ENCODE results near the gene UNC13A.

The UNC13A gene

GRCh38 chr19:17687857-17688784 lies at the start of gene UNC13A:
Gene UNC13A, minus strand, starts transcription at chr19:17688354. Its CDS starts 155 bp downstream, at chr19:17688199.
- peak; percentile 82 for DNase-seq

- DNase-seq = no peak
These were observed 49.6 kb upstream of the UNC13A start for GRCh38 chr19:17737690-17738153.

GRCh38 chr19:17735410-17735809 lies 47.3 kb upstream of the UNC13A start:
- DNase-seq = no peak

- no peak for DNase-seq
These were observed 46.0 kb upstream of the UNC13A start for GRCh38 chr19:17734146-17734545.

DNA sequence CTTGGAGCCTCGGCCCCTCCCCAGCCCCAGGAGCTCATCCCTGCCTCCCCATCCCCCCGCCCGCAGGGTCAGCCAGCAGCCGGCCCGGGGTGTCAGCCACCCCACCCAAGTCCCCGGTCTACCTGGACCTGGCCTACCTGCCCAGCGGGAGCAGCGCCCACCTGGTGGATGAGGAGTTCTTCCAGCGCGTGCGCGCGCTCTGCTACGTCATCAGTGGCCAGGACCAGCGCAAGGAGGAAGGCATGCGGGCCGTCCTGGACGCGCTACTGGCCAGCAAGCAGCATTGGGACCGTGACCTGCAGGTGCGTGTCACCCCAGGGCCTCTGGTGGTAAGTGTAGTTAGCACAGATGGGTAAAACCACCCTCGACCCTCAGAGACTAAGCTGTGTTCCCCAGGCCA lies 45.0 kb upstream of the UNC13A start:
- DNase-seq = no peak

GRCh38 chr19:17727843-17728242 lies 39.7 kb upstream of the UNC13A start:
- DNase-seq = no peak

DNA sequence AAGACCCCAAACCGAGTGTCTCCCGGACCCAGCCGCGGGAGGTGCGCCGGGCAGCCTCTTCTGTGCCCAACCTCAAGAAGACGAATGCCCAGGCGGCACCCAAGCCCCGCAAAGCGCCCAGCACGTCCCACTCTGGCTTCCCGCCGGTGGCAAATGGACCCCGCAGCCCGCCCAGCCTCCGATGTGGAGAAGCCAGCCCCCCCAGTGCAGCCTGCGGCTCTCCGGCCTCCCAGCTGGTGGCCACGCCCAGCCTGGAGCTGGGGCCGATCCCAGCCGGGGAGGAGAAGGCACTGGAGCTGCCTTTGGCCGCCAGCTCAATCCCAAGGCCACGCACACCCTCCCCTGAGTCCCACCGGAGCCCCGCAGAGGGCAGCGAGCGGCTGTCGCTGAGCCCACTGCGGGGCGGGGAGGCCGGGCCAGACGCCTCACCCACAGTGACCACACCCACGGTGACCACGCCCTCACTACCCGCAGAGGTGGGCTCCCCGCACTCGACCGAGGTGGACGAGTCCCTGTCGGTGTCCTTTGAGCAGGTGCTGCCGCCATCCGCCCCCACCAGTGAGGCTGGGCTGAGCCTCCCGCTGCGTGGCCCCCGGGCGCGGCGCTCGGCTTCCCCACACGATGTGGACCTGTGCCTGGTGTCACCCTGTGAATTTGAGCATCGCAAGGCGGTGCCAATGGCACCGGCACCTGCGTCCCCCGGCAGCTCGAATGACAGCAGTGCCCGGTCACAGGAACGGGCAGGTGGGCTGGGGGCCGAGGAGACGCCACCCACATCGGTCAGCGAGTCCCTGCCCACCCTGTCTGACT lies 39.0 kb upstream of the UNC13A start:
- no peak for DNase-seq

DNA sequence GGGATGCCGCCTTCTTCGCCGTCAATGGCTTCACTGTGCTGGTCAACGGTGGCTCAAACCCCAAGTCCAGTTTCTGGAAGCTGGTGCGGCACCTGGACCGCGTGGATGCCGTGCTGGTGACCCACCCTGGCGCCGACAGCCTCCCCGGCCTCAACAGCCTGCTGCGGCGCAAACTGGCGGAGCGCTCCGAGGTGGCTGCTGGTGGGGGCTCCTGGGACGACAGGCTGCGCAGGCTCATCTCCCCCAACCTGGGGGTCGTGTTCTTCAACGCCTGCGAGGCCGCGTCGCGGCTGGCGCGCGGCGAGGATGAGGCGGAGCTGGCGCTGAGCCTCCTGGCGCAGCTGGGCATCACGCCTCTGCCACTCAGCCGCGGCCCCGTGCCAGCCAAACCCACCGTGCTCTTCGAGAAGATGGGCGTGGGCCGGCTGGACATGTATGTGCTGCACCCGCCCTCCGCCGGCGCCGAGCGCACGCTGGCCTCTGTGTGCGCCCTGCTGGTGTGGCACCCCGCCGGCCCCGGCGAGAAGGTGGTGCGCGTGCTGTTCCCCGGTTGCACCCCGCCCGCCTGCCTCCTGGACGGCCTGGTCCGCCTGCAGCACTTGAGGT lies 38.1 kb upstream of the UNC13A start:
- DNase-seq = no peak

DNA sequence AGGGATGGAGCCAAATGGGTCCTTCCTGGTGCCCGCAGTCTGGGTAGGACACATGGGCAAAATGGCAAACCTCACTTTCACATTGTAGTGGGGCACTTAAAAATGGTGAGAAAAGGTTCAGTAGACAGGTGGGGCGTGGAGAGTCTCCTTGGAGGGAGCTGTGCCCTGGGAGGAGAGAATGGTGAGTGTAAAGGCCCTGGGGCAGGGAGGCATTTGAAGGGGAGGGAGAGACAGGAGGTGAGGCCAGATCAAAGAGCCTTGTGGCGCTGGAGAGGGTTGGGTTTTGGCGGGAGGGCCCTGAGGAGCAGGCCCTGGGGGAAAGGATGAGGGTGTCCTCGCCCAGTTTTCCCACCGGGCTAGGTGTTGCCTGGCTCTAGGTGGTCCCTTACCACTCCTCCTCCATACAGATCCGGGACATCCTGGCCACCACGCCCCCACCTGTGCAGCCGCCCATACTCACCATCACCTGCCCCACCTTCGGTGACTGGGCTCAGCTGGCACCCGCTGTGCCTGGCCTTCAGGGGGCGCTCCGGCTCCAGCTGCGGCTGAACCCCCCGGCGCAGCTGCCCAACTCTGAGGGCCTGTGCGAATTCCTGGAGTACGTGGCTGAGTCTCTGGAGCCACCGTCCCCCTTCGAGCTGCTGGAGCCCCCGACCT lies 37.4 kb upstream of the UNC13A start:
- DNase-seq = no peak

GRCh38 chr19:17724655-17725054 lies 36.5 kb upstream of the UNC13A start:
- DNase-seq = no peak

GRCh38 chr19:17722655-17723240 lies 34.6 kb upstream of the UNC13A start:
- no peak for DNase-seq

DNA sequence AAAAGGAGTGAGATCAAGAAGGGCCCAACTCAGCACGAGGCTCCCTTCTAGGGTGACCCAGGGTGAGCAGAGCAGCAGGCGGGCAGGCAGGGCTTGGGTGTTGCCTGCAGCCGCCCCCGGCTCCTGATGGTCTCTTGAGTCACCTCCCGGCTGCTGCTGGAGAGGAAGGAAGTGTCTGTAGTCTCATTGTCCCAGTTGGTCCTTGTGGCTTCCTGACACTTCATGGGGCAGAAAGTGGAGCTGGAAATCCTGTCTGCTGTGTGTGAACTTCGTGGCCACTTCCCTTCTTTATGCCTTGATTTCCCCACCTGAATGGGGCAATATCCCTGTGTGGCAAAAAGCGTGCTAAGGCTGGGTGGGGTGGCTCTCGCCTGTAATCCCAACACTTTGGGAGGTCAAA lies 33.7 kb upstream of the UNC13A start:
- peak; percentile 70 for DNase-seq

DNA sequence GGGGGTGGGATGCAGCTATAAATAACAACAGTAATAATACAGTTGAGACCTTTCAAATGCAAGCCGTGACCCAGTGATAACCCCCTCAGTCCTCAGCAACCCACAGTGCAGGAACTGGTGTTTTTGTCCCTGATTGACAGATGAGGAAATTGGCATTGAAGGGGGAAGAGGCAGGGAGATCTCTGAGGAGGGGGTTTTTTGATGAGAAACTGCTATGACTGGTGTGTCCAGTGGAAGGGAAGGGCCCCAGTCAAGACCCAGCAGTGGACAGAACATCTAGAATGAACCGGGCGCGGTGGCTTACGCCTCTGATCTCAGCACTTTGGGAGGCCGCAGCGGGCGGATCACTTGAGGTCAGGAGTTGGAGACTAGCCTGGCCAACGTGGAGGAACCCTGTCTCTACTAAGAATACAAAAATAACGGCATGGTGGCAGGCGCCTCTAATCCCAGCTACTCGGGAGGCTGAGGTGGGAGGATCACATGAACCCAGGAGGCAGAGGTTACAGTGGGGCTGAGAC lies 33.0 kb upstream of the UNC13A start:
- no peak for DNase-seq

DNA sequence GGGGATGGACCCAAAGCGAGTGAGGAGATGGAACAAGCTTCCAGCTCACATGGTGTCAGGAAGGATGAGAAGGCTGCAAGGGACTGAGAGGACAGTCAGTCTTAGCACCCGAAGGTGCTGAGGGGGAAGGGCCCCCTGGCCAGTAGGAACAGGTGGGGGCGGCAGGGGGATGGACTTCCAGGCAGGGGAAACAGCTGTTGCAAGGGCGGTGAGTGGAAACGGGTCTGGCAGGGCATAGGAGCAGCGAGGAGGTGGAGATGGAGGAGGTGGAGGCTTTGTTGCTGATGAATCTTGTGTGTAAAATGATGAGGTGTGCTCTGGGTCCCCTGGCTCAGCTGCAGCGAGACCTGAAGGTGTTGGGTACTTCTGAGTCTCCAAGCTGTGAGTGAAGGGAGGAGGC lies 32.3 kb upstream of the UNC13A start:
- DNase-seq = no peak

DNA sequence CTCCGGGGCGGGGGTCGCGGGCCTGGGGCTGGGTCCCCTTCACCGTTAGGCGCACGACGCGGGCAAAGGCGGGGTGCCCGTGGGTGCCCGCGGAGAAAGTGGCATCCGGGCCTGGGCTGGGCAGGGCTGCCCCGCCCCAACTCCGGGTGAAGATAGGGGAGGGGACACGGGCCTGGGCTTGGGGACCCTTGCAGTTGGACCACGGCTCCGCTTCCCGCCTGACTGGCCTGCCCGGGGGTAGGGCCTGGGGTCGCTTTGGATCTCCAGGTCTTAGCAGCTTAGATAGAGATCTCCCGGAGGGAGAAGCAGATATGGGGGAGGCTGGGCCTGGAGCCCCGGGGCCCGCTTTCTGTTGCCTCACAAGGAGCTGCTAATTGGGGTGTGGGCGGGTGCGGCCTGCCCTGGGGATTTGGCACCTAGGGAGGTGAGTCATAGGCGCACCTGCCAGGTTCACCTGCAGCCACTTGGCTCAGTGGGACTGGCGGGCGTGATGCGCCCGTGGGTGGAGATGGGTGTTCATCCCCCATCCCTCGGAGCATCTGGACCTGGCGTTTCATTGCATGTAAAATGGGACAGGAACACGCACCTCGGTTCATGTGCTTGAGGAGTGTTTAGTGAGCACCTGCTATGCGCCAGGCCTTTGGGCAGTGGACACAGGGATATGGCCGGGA lies 31.7 kb upstream of the UNC13A start:
- DNase-seq = peak; percentile 28

DNA sequence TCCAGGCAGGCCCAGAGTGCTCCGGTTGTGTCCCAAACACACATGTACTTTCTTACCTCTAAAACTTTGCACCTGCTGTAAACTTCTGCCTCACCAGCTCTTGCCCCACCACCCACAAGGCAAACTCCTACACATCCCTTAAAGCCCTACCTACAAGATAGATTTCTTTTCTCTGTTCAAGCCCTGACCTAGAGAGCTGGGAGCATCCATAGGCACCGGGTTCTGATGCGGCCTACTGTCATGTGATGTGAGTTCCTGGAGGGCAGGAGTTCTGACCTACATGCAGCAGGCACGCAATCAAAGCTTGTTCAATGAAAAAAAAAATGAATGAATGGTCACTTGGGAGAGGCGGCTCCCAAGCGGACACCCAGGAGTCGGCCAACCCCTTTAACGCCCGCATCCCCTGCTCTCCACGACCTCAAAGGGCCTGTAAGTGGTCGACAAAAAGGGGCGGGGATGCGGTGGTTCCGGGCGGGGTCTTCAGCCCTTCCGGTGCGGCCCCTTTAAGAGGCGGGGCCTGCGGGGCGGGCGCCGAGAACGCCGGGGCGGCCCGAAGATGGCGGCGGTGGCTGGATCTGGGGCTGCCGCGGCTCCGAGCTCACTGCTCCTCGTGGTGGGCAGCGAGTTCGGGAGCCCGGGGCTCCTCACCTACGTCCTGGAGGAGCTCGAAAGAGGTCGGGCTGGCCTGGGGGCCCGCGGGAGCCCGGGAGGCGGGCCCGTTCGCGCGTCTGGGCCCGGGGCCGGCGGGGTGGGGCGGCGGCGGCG lies 31.0 kb upstream of the UNC13A start, which contains the start of gene MAP1S:
Gene MAP1S (plus strand): TSS at position 534 of the 765 bp plus-strand sequence. CDS start 23 bp downstream, at position 557.
- DNase-seq = peak; percentile 83

DNA sequence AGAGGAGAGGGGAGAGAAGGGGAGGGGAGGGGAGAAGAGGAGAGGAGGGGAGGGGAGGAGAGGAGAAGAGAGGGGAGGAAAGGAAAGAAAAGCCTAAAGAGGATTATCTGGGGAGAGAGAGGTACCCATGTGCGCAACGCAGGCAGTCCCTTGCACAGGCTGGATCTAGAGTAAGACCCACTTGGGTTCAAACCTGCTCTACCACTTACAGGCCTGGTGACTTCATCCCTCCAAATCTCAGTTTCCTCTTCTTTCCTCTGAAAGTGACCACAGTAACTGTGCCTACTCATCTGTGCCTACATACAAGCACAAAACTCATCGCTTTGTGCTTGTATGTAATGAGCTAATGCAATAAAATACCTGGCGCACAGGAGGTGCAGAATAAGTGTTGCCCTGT lies 30.4 kb upstream of the UNC13A start:
- no peak for DNase-seq

DNA sequence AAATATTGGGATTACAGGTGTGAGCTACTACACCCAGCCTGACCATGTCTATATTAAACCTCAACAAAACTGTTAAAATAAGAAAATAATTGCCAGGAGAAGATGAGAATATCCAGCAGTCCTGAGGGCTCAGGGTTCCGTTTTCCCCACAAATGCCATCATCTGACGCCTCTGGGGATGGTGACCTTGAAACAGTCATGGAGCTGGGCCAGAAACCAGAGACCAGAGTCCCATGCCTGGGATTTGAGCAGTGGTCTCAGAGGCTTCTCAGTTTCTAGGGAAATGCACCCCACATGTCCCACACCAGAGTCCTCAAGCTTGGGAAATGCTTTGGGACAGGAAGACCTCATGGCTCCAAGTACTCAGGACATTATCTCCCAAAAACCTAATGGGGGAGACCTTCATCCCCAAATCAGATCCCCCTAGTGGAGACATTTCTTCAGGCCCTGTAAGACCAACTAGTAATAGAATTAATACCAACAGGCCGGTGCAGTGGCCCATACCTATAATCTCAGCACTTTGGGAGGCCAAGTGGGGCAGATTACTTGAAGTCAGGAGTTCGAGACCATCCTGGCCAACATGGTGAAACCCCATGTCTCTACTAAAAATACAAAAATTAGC lies 28.3 kb upstream of the UNC13A start:
- peak; percentile 40 for DNase-seq

GRCh38 chr19:17711851-17712250 lies 23.7 kb upstream of the UNC13A start:
- DNase-seq = no peak

- no peak for DNase-seq
These were observed 18.6 kb upstream of the UNC13A start for GRCh38 chr19:17706750-17707181.
